LNCaP clone FGC (cell line): ENCODE data around the gene TAOK1.
"Not testable (repeated sequence)": the region's sequence is repeated elsewhere in the genome, so short reads cannot be mapped to it uniquely, and the experiment has no call there.

Experiments used
- DNase-seq: peaks from one replicate; pipeline ENCODE4 v3.0.0-alpha.2; 2011; ENCODE audit warnings: low read depth
- H3K4me3 ChIP-seq: 2 replicates; pipeline ENCODE4 v1.5.1; 2011; ENCODE audit warnings: mild to moderate bottlenecking, low read depth, low read length, control low read depth
- TF ChIP-seq, protein P1 (sequence below): IDR thresholded peaks from 2 replicates; pipeline ENCODE4 v1.5.1; 2012; ENCODE audit warnings: mild to moderate bottlenecking; ENCODE audit not compliant: control insufficient read depth, insufficient read depth; ENCODE audit errors: extremely low read depth

The TAOK1 gene

DNA sequence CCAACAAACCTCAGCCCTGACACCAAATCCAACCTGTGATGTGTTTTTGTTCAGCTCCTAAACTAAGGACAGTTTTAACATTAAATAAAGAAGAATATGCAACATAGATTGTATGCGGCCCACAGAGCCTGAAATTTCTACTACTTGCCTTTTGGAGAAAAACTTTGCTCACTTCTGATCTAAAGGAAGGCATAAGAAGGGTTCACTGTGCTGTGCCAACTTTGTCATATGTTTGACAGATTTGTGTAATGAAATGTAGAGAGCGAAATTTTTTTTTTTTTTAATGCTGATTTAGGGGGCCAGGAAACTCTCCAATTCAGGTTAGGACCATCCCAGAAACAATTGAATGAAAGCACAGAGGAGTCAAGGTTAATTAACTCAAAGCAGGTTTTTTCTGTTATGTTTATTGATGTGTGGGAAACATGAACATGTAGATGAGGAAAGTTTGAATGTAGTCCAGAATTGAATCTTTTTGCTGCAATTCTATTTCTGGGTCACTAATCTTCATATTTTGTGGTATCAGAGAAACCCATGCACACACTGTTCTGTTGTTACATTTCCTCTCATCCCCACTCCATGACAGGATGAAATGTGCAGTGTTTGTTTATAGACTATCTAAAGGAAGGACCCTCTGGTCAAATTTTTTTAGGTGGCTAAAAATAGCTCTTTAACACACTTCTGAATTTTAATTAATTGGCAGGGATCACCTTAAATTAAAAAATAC is 71.5 kb downstream of the TAOK1 start:
- H3K4me3 ChIP-seq, result no peak overlapping the region
- TF ChIP-seq, protein P1, sequence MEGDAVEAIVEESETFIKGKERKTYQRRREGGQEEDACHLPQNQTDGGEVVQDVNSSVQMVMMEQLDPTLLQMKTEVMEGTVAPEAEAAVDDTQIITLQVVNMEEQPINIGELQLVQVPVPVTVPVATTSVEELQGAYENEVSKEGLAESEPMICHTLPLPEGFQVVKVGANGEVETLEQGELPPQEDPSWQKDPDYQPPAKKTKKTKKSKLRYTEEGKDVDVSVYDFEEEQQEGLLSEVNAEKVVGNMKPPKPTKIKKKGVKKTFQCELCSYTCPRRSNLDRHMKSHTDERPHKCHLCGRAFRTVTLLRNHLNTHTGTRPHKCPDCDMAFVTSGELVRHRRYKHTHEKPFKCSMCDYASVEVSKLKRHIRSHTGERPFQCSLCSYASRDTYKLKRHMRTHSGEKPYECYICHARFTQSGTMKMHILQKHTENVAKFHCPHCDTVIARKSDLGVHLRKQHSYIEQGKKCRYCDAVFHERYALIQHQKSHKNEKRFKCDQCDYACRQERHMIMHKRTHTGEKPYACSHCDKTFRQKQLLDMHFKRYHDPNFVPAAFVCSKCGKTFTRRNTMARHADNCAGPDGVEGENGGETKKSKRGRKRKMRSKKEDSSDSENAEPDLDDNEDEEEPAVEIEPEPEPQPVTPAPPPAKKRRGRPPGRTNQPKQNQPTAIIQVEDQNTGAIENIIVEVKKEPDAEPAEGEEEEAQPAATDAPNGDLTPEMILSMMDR, result no peak
- no peak for DNase-seq

DNA sequence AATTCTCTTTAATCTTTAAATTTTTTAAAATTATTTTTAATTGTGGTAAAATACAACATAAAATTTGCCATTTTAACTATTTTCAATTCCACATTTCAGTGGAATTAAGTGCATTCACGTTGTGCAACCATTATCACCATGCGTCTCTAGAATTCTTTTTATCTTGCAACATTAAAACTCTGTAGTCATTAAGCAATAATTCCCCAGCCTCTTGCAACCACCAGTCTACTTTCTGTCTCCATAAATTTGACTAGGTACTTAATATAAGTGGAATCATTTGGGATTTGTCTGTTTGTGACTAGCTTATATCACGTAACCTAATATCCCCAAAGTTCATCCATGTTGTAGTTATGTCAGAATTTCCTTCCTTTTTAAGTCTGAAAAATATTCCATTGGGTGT is 79.1 kb downstream of the TAOK1 start:
- no peak overlapping the region for H3K4me3 ChIP-seq
- TF ChIP-seq, protein P1, result no peak
- DNase-seq, result no peak

DNA sequence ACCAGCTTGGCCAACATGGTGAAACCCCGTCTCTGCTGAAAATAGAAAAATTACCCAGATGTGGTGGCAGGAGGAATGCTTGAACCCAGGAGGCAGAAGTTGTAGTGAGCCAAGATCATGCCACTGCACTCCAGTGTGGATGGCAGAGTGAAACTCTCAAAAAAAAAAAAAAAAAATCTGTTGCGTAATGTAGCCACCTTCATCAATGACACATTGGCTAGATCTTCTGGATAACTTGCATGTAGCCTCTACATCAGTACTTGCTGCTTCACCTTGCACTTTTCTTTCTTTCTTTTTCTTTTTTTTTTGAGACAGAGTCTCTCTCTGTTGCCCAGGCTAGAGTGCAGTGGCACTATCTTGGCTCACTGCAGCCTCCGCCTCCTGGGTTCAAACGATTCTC is 83.3 kb downstream of the TAOK1 start:
- DNase-seq, H3K4me3 ChIP-seq: not testable (repeated sequence)

DNA sequence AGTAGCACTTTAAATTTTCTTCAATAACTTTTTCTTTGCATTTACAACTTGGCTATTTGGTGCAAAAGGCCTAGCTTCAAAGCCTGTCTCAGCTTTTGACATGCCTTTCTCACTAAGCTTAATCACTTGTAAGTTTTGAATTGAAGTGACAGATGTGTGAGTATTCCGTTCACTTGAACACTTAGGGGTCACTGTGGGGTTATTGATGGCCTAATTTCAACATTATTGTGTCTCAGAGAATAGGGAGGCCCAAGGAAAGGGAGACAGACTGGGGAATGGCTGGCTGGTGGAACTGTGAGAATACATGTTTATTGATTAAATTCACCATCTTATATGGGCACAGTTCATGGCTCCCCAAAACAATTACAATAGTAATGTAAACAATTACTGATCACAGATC is 84.1 kb downstream of the TAOK1 start:
- DNase-seq, result no peak
- TF ChIP-seq, protein P1, result no peak
- no peak overlapping the region for H3K4me3 ChIP-seq

DNA sequence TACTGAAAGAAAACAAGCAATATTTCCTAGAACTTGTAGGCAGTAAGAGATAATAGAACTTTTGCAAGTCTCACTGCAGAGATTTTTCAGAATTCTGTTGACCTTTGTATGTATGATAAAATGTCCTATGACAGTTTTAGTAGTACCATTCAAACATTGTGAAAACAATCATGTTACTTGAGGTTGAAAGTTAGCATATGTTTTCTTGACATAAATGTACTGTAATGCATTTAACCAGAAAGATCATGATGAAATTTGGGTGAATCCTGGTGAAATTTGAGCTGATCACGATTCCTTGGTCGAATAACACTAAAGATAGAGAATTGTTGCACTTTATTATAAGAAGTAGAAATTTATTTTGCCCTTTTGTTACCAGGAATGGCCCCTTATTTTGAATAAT is 85.7 kb downstream of the TAOK1 start:
- TF ChIP-seq, protein P1, result no peak
- no peak overlapping the region for H3K4me3 ChIP-seq
- no peak for DNase-seq

DNA sequence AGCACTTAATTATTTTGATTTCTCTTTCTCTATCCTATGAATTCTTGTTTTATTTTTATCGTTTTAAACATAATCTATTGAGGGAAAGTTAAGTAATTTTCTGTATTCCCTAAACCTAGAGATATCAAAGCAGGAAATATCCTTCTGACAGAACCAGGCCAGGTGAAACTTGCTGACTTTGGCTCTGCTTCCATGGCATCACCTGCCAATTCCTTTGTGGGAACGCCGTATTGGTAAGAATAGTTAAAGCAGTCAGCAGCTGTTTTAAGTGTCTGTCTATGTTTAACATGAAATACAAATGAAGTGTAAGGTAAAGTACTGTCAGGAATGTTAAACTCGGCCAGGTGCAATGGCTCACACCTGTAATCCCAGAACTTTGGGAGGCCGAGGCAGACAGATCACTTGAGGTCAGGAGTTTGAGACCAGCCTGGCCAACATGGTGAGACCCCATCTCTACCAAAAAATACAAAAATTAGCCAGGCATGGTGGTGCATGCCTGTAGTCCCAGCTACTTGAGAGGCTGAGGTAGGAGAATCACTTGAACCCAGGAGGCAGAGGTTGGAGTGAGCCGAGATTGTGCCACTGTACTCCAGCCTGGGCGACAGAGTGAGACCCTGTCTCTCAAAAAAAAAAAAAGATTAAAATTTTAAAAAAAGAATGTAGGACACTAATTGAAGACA is 90.2 kb downstream of the TAOK1 start:
- not testable (repeated sequence) for H3K4me3 ChIP-seq
- DNase-seq, result peak; percentile 77

DNA sequence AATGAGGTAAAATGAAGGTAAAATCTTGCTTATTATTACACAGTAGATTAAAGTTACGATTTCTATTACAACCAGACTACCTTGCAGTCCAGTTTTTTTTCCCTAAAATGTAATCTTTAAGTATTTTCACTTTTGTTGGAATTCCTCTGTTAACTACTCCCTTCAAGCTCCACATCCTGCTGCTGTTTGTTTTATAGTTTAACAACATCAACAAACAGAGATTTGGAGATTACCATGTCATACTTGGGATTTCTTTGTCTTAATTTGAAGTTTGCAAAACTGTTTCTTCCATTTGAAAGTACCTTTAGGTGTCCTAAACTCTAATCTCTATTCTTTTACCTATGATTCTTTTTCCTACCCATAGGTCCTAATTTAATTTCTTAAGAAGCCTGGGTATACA is 93.3 kb downstream of the TAOK1 start:
- TF ChIP-seq, protein P1, result no peak
- no peak overlapping the region for H3K4me3 ChIP-seq
- peak; percentile 27 for DNase-seq

DNA sequence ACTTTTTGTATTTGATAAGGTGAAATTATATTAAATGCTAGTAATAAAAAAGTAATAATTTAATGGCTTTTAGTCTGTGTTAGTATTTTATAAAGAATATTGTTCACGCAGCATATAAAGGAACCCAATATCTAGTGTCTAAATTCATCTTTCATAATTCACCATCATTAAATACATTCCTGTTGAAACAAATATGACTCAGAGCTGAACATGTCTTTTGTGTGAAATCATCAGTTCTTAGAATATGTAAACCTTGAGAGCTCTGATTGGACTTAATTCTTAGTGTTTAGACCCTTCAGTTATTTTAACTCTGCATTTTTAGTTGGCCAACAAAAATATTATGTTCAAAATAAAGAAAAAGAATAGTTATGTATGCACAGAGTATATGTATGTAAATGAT is 104.8 kb downstream of the TAOK1 start:
- H3K4me3 ChIP-seq, result no peak overlapping the region
- DNase-seq, result no peak
- TF ChIP-seq, protein P1, result no peak
